Endodermal cell (in vitro differentiated cells): Measurements from ENCODE around the gene CIPC. TPM values are rescaled to one million over a fixed set of nuclear protein-coding genes. Genes with fewer than 3 reads are reported as not detected.

ENCODE experiments used
- DNase-seq: peaks from one replicate; pipeline ENCODE4 v3.0.0-alpha.2; 2017
- H3K27ac ChIP-seq: 2 replicates; pipeline ENCODE4 v1.5.1; 2013; ENCODE audit warnings: mild to moderate bottlenecking, low read depth, low read length, moderate library complexity
- H3K27me3 ChIP-seq: 2 replicates; pipeline ENCODE4 v1.6.1; 2013; ENCODE audit warnings: mild to moderate bottlenecking, low read length, moderate library complexity; ENCODE audit not compliant: insufficient read depth, control insufficient read depth, poor library complexity, severe bottlenecking
- H3K36me3 ChIP-seq: 2 replicates; pipeline ENCODE4 v1.7.0; 2013; ENCODE audit warnings: mild to moderate bottlenecking, low read length, moderate library complexity; ENCODE audit not compliant: control insufficient read depth, insufficient read depth
- H3K4me1 ChIP-seq: one replicate; pipeline ENCODE4 v1.7.0; 2013; ENCODE audit warnings: low read length; ENCODE audit not compliant: control insufficient read depth, insufficient read depth
- H3K4me3 ChIP-seq: 2 replicates; pipeline ENCODE4 v1.5.1; 2013; ENCODE audit warnings: mild to moderate bottlenecking, low read length, moderate library complexity
- H3K9ac ChIP-seq: 2 replicates; pipeline ENCODE4 v1.6.1; 2013; ENCODE audit warnings: mild to moderate bottlenecking, low read length, moderate library complexity; ENCODE audit not compliant: poor library complexity, severe bottlenecking; ENCODE audit errors: extremely low read depth
- H3K9me3 ChIP-seq: 2 replicates; pipeline ENCODE4 v1.6.1; 2013; ENCODE audit warnings: mild to moderate bottlenecking, low read length, moderate library complexity; ENCODE audit not compliant: control insufficient read depth
- H3K27ac Mint-ChIP-seq: 2 replicates; pipeline ENCODE4 v1.8.0; 2020; ENCODE audit warnings: mixed read lengths
- H3K27me3 Mint-ChIP-seq: 2 replicates; pipeline ENCODE4 v1.8.0; 2021; ENCODE audit warnings: mild to moderate bottlenecking, mixed read lengths; ENCODE audit not compliant: insufficient read depth
- H3K36me3 Mint-ChIP-seq: 2 replicates; pipeline ENCODE4 v1.8.0; 2020; ENCODE audit warnings: low read depth, mixed read lengths
- H3K4me1 Mint-ChIP-seq: 2 replicates; pipeline ENCODE4 v1.8.0; 2020; ENCODE audit warnings: mixed read lengths
- H3K4me3 Mint-ChIP-seq: 2 replicates; pipeline ENCODE4 v1.8.0; 2020; ENCODE audit warnings: mild to moderate bottlenecking, moderate library complexity, mixed read lengths
- H3K9me3 Mint-ChIP-seq: 2 replicates; pipeline ENCODE4 v1.8.0; 2020; ENCODE audit warnings: mild to moderate bottlenecking, mixed read lengths
- WGBS, 2 experiments: methylation state at CpG; one replicate each; pipeline versions ENCODE4 v1.1.5 to v1.1.7; 2013; ENCODE audit warnings: missing lambda C conversion rate in 2 of 2, mixed read lengths in 1 of 2; ENCODE audit not compliant: insufficient coverage in 1 of 2, insufficient read length in 1 of 2; 5-methylcytosine and 5-hydroxymethylcytosine counted together
- total RNA-seq, 2 donors: library from RNA; stranded (reverse); fragmentation: NEBNext Ultra II Directional in 1 of 2; extraction: Animal tissue kit (Norgen Biotek cat#: 25700) in 1 of 2; gene quantifications; 2 replicates in 1 of 2; 3 replicates in 1 of 2; pipeline ENCODE4 v1.2.1, GENCODE V29; 2021
- TF ChIP-seq, protein P1 (sequence below): fragments of 200-600 bp; sonication (generic); conservative IDR thresholded peaks from 2 replicates; pipeline ENCODE4 v1.5.0; 2021; ENCODE audit warnings: antibody characterized with exemption, mild to moderate bottlenecking

CIPC gene
- total RNA-seq, 2 donors from 2014 or later: 16.2 to 22.5 TPM

DNA sequence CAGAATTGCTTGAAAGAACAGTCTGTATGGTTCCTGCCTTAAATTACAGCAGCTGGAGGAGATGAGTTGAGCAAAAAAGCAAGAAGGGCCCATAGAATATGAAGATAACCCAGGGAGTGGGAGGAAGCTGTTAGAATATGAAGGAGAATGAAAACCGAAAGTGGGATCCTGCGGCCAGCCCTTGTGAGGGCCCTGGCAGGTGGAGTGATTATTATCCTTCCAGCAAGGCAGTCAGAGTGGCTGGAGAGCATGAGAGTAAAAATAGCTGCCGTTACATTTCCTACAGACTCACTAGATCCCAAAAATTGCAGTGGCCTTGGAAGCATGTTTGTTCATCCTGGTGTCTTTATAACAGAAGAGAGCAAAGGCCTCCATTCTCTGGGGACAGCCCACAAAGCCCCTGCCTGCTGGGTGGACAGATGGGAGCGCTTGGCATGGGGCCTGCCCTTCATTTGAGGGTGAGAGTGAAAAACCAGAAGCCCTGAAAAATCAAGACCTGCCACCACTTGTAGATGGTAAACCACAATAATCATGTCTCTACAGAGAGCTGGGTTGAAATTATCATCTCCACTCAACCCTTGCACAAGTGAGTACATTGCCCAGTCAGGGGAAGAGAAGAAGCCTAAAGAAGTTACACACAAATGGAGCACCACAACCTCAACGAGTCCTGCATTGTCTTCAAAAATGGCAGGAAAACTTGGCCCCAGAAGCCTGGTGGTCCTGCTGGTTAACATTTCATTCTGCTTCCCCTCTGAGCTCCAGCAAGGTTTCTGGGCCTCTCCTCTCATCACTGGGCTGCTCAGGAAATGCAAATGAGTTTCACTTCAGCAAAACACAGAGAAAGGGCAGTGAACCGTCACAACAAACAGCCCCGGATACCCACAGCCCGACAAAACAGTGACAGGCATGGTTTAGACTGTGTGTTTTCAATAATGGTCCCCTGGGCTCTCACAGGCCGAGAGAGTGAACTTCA, 23.0 kb downstream of the CIPC start:
- 55 to 76% methylated on average over 6 to 9 of the region's 9 CpGs for WGBS, 2 experiments
- H3K9me3 Mint-ChIP-seq: no peaks in the 10 kb centered on the region
- H3K9me3 ChIP-seq: no peaks in the 10 kb centered on the region
- TF ChIP-seq, protein P1, sequence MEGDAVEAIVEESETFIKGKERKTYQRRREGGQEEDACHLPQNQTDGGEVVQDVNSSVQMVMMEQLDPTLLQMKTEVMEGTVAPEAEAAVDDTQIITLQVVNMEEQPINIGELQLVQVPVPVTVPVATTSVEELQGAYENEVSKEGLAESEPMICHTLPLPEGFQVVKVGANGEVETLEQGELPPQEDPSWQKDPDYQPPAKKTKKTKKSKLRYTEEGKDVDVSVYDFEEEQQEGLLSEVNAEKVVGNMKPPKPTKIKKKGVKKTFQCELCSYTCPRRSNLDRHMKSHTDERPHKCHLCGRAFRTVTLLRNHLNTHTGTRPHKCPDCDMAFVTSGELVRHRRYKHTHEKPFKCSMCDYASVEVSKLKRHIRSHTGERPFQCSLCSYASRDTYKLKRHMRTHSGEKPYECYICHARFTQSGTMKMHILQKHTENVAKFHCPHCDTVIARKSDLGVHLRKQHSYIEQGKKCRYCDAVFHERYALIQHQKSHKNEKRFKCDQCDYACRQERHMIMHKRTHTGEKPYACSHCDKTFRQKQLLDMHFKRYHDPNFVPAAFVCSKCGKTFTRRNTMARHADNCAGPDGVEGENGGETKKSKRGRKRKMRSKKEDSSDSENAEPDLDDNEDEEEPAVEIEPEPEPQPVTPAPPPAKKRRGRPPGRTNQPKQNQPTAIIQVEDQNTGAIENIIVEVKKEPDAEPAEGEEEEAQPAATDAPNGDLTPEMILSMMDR: no peak
- H3K4me3 ChIP-seq: no peak overlapping the region
- peaks cover 13% of the 10 kb centered on the region for H3K4me1 Mint-ChIP-seq
- peaks cover 6% of the 10 kb centered on the region for H3K36me3 ChIP-seq
- peaks cover 13% of the 10 kb centered on the region for H3K36me3 Mint-ChIP-seq
- H3K4me1 ChIP-seq: peaks cover 8% of the 10 kb centered on the region
- peak overlapping the region; percentile 54 for H3K27ac Mint-ChIP-seq
- H3K27me3 ChIP-seq: peaks cover 12% of the 10 kb centered on the region
- H3K27me3 Mint-ChIP-seq: peaks cover 21% of the 10 kb centered on the region
- H3K9ac ChIP-seq: no peak overlapping the region
- peak overlapping the region; percentile 70 for H3K27ac ChIP-seq
- peak; percentile 42 for DNase-seq
- no peak overlapping the region for H3K4me3 Mint-ChIP-seq

DNA sequence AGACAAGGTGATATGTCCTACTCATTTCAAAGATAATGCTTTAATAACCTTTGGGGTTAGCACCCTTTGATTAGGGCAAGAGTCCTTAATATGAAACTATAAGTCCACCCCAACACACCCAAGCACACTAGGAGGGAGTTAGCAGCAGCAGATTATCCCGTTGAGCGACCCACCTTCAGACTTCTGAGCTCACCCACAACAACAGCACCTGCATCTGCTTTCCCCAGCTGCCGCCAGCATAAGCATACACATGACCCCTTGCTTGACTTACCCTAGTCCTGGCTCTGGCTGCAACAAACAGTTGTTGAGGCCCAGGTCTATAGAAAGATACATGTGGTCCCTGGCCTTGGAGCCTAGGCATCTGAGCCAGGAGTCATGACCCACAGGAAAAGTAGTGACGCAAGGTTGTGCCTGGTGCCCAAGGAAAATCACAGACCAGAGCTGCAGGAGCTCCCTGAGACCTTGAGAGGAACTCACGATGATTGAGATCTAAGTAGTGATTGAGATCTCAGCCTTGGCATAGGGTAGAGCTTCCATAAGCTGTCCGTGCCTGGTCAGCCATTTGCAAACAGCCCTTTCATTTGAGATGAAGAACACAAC, 24.6 kb downstream of the CIPC start:
- 92 to 96% methylated on average over 5 to 6 of the region's 6 CpGs for WGBS, 2 experiments
- Histone ChIP-seq H3K27me3 (peaks cover 26% of the 10 kb centered on the region), H3K9ac (no peak overlapping the region), H3K4me3 (no peak overlapping the region), H3K36me3 (no peaks in the 10 kb centered on the region), H3K27ac (no peak overlapping the region), H3K4me1 (peaks cover 8% of the 10 kb centered on the region), H3K9me3 (no peaks in the 10 kb centered on the region)
- Mint-ChIP-seq H3K9me3 (no peaks in the 10 kb centered on the region), H3K27me3 (peaks cover 34% of the 10 kb centered on the region), H3K4me3 (no peak overlapping the region), H3K36me3 (peaks cover 9% of the 10 kb centered on the region), H3K4me1 (peaks cover 13% of the 10 kb centered on the region), H3K27ac (no peak overlapping the region)
- TF ChIP-seq, protein P1: no peak
- DNase-seq: peak; percentile 33

DNA sequence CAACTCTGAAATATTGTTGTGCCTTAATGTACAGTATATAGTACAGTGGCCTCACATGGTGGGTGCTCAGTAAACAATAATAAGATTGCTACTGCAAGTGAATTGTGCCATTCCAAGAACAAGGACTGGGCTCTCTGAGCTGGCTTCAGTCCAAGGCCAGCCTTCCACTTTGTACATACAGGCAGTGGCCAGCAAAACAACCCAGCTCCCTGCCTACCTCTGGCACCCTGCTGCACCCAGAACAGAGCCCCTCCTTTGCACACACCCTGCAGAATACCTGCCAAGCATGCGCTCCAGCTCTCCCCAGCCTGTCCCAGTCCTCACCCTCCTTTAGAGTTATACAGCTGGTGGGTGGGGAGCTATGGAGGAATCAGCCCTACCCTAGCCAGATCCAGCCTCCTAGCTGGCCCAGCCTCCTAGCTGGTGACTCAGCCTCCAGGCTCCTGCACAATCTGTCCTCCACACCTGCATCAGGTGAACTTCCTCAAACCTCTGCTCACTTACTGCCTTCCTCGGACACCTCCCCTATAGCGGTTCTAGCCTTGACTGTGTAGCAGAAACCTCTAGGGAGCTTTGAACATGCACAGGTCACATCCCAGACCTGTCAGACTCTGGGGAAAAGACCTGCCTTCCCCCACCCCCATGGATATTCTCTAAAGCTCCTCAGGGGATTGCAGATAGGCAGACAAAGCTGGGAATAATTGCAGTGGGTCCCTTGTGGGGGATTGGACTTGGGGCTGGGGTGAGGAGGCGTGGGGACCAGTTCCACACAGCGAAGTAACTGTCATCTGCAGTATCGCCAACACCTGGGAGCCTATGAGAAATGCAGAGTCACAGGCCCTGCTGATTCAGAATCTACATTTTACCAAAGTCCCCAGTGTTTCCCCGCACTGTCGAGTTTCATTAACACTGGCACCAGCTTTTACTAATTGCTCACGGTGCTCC, 25.6 kb downstream of the CIPC start:
- no peak overlapping the region for H3K27ac Mint-ChIP-seq
- no peak overlapping the region for H3K9ac ChIP-seq
- peaks cover 26% of the 10 kb centered on the region for H3K27me3 ChIP-seq

More for the DNA sequence above, 25.6 kb downstream of the CIPC start:
- TF ChIP-seq, protein P1: no peak
- Mint-ChIP-seq H3K9me3 (no peaks in the 10 kb centered on the region), H3K36me3 (peaks cover 8% of the 10 kb centered on the region), H3K4me1 (peaks cover 13% of the 10 kb centered on the region), H3K4me3 (peak overlapping the region; percentile 62), H3K27me3 (peaks cover 40% of the 10 kb centered on the region)
- Histone ChIP-seq H3K36me3 (no peaks in the 10 kb centered on the region), H3K27ac (no peak overlapping the region), H3K9me3 (no peaks in the 10 kb centered on the region), H3K4me3 (peak overlapping the region; percentile 79), H3K4me1 (peaks cover 8% of the 10 kb centered on the region)
- 84 to 85% methylated on average over 8 to 9 of the region's 9 CpGs for WGBS, 2 experiments
- peak; percentile 70 for DNase-seq
